Endothelial cell of umbilical vein (primary cell): ENCODE data around the gene PMEL.

Experiments
- MYC ChIP-seq: IDR thresholded peaks from one replicate; pipeline ENCODE4 v1.6.1; 2011; ENCODE audit warnings: mild to moderate bottlenecking, low read depth, low read length
- TF ChIP-seq, protein P1 (sequence below), 2 donors: IDR thresholded peaks; 1 replicate in 1 of 2; 2 replicates in 1 of 2; pipeline ENCODE4 v1.5.1; 2011; ENCODE audit warnings: low read length in 2 of 2, mild to moderate bottlenecking in 2 of 2, moderate library complexity in 2 of 2, control low read depth in 1 of 2, inconsistent platforms in 1 of 2, low read depth in 1 of 2; ENCODE audit not compliant: insufficient read depth in 1 of 2; ENCODE audit errors: extremely low read depth in 1 of 2

DNA sequence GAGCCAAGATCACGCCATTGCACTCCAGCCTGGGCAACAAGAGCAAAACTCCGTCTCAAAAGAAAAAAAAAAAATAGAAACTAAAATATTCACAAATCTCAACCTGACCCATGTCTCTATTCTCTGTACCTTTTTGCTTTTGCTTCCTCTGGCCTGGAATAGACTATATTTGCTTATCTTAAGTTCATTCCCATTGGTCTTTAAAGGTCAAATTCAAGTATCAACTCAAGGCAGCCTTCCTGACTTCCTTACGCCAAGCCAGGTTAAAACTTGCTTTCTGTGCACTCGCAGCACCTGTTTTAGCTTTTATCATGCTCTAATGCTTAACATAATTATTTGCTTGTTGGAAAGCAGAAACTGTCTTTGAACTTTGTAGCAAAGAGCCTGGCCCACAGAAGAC is 52.9 kb downstream of the PMEL start:
- TF ChIP-seq, protein P1, sequence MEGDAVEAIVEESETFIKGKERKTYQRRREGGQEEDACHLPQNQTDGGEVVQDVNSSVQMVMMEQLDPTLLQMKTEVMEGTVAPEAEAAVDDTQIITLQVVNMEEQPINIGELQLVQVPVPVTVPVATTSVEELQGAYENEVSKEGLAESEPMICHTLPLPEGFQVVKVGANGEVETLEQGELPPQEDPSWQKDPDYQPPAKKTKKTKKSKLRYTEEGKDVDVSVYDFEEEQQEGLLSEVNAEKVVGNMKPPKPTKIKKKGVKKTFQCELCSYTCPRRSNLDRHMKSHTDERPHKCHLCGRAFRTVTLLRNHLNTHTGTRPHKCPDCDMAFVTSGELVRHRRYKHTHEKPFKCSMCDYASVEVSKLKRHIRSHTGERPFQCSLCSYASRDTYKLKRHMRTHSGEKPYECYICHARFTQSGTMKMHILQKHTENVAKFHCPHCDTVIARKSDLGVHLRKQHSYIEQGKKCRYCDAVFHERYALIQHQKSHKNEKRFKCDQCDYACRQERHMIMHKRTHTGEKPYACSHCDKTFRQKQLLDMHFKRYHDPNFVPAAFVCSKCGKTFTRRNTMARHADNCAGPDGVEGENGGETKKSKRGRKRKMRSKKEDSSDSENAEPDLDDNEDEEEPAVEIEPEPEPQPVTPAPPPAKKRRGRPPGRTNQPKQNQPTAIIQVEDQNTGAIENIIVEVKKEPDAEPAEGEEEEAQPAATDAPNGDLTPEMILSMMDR (IDR thresholded peaks at IDR 0.05; ENCODE audit: extremely low read depth in 1 of 2, insufficient read depth in 1 of 2, low read depth in 1 of 2, low read length in 2 of 2) = no peak
- no peak for TF ChIP-seq MYC
